Brain pericyte (primary cell): ENCODE data around the gene RAB44.
A peak's percentile ranks its signal among the peaks of the same experiment; 100 is the strongest.

Source experiments
- DNase-seq: peaks from one replicate; pipeline ENCODE4 v3.0.0-alpha.2; 2012; ENCODE audit warnings: low read depth, low spot score

RAB44 gene

GRCh38 chr6:36666826-36667591 lies 30.6 kb upstream of the RAB44 start:
- peak; percentile 89 for DNase-seq

GRCh38 chr6:36668591-36668990 lies 29.0 kb upstream of the RAB44 start:
- no peak for DNase-seq

GRCh38 chr6:36669002-36669401 lies 28.6 kb upstream of the RAB44 start:
- no peak for DNase-seq

GRCh38 chr6:36670271-36670670 lies 27.4 kb upstream of the RAB44 start:
- DNase-seq, result no peak

GRCh38 chr6:36671687-36672375 lies 25.8 kb upstream of the RAB44 start:
- no peak for DNase-seq

- no peak for DNase-seq
Measured at GRCh38 chr6:36673882-36674281, 23.7 kb upstream of the RAB44 start.

- no peak for DNase-seq
Measured at GRCh38 chr6:36674942-36675341, 22.7 kb upstream of the RAB44 start.

- no peak for DNase-seq
Measured at GRCh38 chr6:36676141-36677058, 21.2 kb upstream of the RAB44 start.

GRCh38 chr6:36677059-36677749 lies 20.4 kb upstream of the RAB44 start:
- DNase-seq, result no peak

GRCh38 chr6:36677753-36678487 lies 19.7 kb upstream of the RAB44 start:
- DNase-seq, result no peak

- DNase-seq, result peak; percentile 63
Measured at GRCh38 chr6:36678488-36679042, 19.1 kb upstream of the RAB44 start, which contains the start of gene CDKN1A. TSS of gene CDKN1A (plus strand) at chr6:36678714. CDS start at chr6:36684102, 5,388 bp downstream.

GRCh38 chr6:36679043-36679833 lies 18.4 kb upstream of the RAB44 start:
- DNase-seq, result no peak

GRCh38 chr6:36682328-36683144 lies 15.1 kb upstream of the RAB44 start:
- no peak for DNase-seq

- DNase-seq, result no peak
Measured at GRCh38 chr6:36683145-36683655, 14.4 kb upstream of the RAB44 start.

GRCh38 chr6:36683656-36684446 lies 13.8 kb upstream of the RAB44 start:
- no peak for DNase-seq

- DNase-seq, result no peak
Measured at GRCh38 chr6:36684447-36684812, 13.2 kb upstream of the RAB44 start.

- no peak for DNase-seq
Measured at GRCh38 chr6:36685166-36685924, 12.3 kb upstream of the RAB44 start.
